NAMALWA (cell line): ENCODE measurements around the gene PLXNA3.
"Not testable (repeated sequence)": the region's sequence is repeated elsewhere in the genome, so short reads cannot be mapped to it uniquely, and the experiment has no call there.

Experiments used
- DNase-seq: peaks from one replicate; pipeline ENCODE4 v3.0.0-alpha.2; 2015; ENCODE audit warnings: low spot score

Gene PLXNA3

GRCh38 chrX:154478728-154479622 lies 20.9 kb downstream of the PLXNA3 start, which contains the start of gene LAGE3:
LAGE3 (minus strand) TSS chrX:154479281; CDS start chrX:154478915, 366 bp downstream.
- peak; percentile 88 for DNase-seq

- DNase-seq: no peak
These were observed 23.1 kb downstream of the PLXNA3 start for GRCh38 chrX:154481195-154481594.

- no peak for DNase-seq
These were observed 24.0 kb downstream of the PLXNA3 start for GRCh38 chrX:154481911-154482601.

GRCh38 chrX:154482786-154483185 lies 24.7 kb downstream of the PLXNA3 start:
- no peak for DNase-seq

- no peak for DNase-seq
These were observed 25.2 kb downstream of the PLXNA3 start for GRCh38 chrX:154483325-154483724.

- no peak for DNase-seq
These were observed 26.4 kb downstream of the PLXNA3 start for GRCh38 chrX:154484255-154485149.

- DNase-seq: no peak
These were observed 27.3 kb downstream of the PLXNA3 start for GRCh38 chrX:154485150-154486051.

- peak; percentile 37 for DNase-seq
These were observed 27.9 kb downstream of the PLXNA3 start for GRCh38 chrX:154486052-154486395.

- peak; percentile 42 for DNase-seq
These were observed 28.5 kb downstream of the PLXNA3 start, which contains the start of gene UBL4A for GRCh38 chrX:154486396-154487207. UBL4A (minus strand) TSS chrX:154486615; CDS start chrX:154486584, 31 bp downstream.

- no peak for DNase-seq
These were observed 29.6 kb downstream of the PLXNA3 start for GRCh38 chrX:154487518-154488290.

- no peak for DNase-seq
These were observed 30.4 kb downstream of the PLXNA3 start for GRCh38 chrX:154488336-154489075.

GRCh38 chrX:154489182-154489581 lies 31.1 kb downstream of the PLXNA3 start:
- DNase-seq: no peak

GRCh38 chrX:154490021-154490413 lies 31.9 kb downstream of the PLXNA3 start:
- peak; percentile 31 for DNase-seq

GRCh38 chrX:154490414-154491083 lies 32.5 kb downstream of the PLXNA3 start, which contains the start of gene SLC10A3:
SLC10A3 (minus strand) TSS chrX:154490629; CDS start chrX:154488940, 1,689 bp downstream.
- peak; percentile 93 for DNase-seq

GRCh38 chrX:154494715-154495114 lies 36.6 kb downstream of the PLXNA3 start:
- no peak for DNase-seq

GRCh38 chrX:154495472-154495922 lies 37.4 kb downstream of the PLXNA3 start:
- DNase-seq: no peak

- not testable (repeated sequence) for DNase-seq
These were observed 38.6 kb downstream of the PLXNA3 start for GRCh38 chrX:154496591-154497137.
